ENCODE data around the gene SAFB2.

- TF ChIP-seq NRF1 (conservative IDR thresholded peaks at IDR 0.05; ENCODE audit: low read depth, low read length), result no peak
- TF ChIP-seq EP300 (IDR thresholded peaks at IDR 0.05; ENCODE audit: borderline replicate concordance in 1 of 2, control insufficient read depth in 1 of 2, low read depth in 2 of 2, low read length in 2 of 2), result no peak
- no peak for TF ChIP-seq POLR2AphosphoS5 (IDR thresholded peaks at IDR 0.05; ENCODE audit: low read length)
- no peak for TF ChIP-seq MXI1 (IDR thresholded peaks at IDR 0.05; ENCODE audit: low read depth, low read length)
These were observed 47.0 kb downstream of the SAFB2 start for GRCh38 chr19:5575590-5575989.
